ENCODE results near the gene AGAP9.
"Not testable (repeated sequence)": the region's sequence is repeated elsewhere in the genome, so short reads cannot be mapped to it uniquely, and the experiment has no call there.

The AGAP9 gene

DNA sequence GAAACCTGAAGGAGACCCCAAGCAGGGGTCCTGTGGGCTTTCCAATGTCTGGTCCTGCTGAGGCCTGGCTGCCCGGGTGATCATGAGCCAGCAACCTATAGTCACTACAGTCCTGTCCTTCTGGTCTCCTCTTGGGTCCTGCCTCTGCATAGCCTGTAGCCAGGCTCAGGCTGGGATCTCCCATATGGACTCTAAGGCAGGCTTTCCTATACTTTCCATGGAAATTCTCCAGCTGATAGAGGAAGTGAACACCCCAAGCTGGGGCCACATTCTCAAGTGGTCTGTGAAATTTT, 66.0 kb downstream of the AGAP9 start:
- DNase-seq (ENCODE audit: low read depth): no peak

DNA sequence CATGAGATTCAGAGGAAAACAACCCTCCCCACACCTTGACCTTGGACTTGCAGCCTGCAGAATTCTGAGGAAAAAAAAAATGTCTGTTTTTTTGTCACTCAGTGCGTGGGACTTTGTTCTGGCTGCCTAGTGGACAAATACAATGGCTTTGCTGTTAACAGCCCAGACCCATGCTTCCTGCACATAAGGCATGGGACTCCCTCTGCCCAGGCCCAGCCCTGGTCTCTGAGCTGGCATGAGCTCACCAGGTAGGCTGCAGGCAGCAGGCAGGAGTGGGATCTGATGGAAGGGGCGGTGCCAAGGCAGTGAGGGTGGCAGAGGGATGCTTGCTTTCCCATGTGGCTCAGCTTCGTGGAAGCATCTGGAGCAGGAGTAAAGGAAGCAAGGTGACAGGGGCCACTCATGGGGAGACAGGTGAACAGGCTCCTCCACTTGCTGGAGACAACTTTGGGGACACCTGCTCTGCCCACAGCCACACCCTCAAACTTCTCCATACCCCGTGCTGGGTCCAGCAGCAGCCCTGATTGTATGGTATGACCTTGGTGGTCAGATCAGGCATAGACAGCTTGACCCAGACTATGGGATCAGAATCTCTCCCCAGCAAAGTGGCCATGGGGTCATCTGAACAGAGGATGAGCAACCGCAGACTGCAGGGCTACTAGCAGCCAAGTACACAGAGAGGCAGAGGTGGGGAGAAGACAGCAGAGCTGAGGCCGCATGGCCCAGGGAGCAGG, 66.5 kb downstream of the AGAP9 start:
- DNase-seq (ENCODE audit: low read depth): no peak

DNA sequence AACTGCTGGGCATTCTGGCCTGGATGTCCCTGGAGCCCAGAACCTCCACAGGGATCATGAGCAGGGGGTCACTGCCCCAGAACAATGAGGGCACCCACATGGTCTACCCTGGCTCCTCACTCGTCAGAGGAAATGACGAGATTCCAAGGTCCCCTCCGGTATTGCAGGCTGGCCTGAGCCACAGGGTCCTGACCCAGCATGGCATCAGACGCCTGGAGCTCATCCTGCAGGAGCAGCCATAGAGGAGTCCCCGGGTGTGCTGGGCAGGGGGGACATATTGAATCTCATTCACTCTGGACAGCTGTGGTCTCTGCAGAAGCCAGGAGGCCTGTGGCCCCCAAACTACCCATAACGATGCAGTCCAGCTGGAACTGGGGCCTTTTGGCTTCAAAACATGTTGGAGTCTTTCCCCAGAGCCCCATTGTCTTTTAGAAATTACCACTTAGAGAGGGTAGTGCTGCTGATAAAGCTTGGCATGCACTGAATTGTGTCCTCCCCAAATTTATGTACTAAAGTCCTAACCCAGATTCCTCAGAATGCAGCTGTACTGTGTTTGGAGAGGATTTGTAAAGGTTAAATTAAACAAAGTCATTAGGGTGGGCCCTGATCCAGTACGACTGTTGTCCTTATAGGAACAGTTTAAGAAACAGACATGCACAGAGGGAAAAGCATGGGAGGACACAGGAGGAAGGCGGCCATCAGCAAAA, 67.2 kb downstream of the AGAP9 start:
- DNase-seq (ENCODE audit: low read depth): no peak

DNA sequence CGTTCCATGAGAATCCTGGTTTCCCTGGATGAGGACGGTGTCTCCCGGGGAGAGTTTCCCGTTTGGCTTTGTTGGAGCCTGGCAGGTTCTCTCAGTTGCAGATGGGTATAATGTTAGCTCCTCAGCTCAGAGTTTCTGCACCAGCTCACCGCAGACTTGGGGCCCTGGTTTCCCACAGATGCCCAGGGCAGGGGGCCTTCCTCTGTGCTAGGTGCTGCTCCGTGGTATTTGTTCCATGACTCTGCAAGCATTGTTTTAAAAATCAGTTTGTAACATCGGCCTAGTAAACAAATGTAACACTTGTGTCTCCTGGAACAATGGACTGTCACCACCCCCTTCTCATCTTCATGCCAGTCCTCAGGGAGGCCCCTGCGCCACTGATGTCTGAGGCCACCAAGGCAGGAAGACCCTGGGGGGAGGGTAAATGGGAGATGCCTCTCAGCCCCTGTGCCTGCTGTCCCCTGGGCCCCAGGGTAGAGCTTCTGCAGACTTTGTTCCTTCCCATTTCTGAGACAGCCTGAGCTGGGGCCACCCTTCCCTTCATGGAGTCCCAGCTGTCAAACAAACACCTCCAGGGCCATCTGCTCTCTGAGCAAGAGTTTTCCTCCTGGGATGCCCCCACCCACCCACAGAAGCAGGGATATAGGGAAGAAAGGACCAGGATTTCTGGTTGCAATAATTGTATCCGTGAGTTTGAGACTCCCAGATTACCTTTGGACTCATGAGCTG, 67.9 kb downstream of the AGAP9 start:
- not testable (repeated sequence) for DNase-seq (ENCODE audit: low read depth)

DNA sequence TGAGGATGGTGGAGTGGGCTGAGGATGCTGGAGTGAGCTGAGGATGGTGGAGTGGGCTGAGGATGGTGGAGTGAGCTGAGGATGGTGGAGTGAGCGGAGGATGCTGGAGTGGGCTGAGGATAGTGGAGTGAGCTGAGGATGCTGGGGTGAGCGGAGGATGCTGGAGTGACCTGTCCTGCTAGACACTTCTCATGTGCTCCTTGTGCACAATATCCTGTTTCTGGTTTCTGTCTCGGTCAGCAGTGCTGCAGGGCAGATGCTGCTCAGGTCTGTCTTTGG, 68.7 kb downstream of the AGAP9 start:
- DNase-seq (ENCODE audit: low read depth): no peak

DNA sequence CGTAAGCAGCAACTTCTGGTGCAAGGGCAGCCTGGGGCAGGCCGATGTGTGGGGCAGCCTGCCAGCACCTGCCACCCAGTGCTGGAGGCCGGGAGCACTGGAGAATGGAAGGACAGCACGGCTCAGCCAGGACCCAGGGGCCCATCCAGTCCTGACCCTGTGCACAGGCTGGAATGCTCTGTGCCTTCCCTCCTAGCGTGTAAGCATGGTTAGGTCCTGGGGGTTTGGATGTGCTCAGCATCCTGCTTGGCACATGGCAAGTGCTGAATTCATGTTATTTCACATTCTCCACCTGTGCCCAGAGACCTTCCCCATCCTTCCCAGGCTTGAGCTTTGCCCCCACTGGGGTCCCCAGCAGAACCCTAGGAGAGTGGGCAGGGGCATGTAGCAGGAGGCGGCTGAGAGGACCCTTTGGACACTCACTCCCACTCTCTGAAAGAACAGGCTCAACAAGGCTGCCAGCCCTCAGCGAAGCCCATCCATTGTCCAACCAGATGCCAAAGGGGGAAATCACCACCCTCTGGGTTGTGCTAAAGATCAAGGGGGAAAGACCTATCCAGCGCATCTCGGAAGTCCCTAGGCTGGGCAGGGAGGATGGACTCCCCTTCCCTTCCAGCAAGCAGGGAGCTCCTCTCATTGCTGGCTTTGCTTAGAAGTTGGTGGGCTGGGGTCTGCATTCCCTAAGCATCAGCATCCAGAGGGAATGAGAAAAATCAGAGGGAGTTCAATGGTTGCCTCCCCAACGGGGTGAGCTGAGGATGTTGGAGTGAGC, 69.2 kb downstream of the AGAP9 start:
- DNase-seq (ENCODE audit: low read depth): no peak

DNA sequence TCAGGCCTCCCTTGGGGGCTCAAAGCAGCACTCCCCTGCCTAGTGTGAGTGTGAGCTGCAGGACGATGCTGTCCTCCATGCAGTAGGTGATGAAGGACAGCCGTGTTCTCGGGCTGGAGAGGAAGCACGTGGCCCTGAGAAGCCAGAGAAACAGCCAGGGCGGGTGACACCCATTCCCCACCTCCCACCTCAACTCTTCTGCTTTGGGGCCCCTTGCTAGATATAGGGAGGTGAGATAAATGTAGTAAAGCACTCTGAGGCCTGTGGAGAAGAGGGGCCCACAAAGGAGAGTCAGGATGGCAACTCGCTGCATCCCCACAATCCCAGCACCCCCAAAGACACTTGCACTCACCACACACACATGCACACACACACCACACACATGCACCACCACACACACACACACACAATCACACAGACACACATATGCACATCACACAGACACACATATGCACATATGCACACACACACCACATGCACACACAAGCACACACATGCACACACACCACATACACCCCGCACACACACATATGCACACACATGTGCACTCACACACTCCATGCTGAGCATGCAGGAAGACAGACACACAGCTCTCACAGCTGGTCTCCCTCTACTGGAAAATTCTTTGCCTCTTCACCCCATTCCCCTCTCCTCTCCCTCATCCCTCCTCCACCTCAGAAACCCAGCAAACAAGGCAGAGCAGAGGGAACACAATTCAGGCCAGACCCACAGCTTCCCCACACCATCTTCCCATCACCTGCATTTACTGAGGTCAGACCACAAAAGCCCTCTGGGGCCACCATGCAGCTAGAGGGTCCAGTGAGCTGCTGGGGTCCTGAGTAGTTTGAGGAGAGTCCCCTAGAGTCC, 70.1 kb downstream of the AGAP9 start:
- no peak for DNase-seq (ENCODE audit: low read depth)

DNA sequence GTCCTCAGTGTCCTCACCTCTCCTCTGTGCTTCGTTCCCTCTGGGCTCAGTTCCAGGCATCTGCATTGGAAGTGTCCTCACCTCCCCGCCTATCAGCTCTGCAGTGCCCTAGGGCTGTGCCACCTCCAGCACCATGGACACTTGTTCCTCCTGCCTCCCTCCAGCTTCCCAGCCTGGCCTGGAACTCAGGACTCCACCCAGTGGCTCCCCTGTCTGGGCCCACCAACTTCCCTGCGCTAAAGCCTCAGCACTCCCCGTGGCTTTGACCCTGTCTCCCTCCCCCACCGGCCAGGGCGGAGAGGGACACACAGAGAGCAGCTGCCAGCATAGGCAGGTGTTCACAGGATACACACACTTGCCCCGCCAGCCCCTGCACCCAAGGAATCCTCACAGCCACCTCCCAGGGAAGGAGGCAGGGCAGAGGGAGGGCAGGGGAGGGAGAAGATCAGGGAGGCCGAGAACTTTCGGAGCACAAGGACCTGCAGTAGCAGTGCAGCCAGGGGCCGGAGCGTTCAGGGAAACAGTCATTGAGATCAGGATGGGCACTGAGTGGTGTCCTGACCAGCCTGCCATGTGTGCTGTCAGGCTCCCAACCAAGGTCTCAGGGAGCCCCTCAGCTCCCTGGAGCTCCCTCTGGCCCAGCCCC, 70.8 kb downstream of the AGAP9 start:
- DNase-seq (ENCODE audit: low read depth): no peak

DNA sequence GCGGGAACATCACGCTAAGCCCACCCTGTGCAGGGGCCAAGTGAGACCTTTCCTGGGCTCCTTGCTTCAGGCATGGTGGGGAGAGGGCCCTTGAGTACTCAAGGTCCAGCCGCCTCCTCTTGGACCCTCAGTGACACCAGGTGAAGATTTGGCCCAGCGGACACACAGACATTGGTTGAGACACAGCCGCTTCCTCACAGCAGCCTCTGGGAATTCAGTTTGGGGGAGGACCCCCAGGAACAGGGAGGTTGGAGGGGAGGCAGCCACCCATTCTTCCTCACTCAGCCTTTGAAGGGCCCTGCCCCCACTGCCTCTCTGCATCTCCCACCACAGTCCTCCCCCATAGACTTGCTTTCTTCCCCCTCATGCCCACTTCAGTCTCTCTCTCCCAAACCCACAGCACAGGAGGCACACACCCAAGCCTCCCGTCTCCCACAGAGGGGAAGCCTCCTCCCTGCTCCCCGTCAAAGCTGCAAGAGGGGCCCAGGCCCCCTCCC, 71.4 kb downstream of the AGAP9 start:
- DNase-seq (ENCODE audit: low read depth): no peak

Measured in CMK (cell line).